GM18870 (cell line): ENCODE measurements around the gene CNTNAP1.
A peak's percentile ranks its signal among the peaks of the same experiment; 100 is the strongest.

Experiments
- ATAC-seq: cut with Tn5 transposase; IDR thresholded peaks from one replicate; pipeline ENCODE4 v1.9.1; 2021; ENCODE audit warnings: moderate library complexity; ENCODE audit not compliant: unreplicated experiment

CNTNAP1 gene

DNA sequence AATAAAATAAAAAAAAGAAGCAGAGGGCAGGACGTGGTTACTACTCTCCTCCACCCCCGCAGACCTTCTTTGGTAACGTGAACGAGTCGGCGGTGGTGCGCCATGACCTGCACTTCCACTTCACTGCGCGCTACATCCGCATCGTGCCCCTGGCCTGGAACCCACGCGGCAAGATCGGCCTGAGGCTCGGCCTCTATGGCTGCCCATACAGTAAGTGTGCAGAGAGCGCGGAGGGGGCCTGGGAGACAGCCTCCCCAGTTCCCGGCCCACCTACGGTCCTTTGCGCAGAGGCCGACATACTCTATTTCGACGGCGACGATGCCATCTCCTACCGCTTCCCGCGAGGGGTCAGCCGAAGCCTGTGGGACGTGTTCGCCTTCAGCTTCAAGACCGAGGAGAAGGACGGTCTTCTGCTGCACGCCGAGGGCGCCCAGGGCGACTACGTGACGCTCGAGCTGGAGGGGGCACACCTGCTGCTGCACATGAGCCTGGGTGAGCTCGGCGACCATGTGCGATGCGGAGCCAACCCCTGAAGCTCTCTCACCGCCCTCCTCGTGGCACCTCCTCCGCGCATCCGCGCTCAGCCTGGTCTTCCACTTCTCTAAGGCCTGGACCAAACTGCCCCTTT, 2.7 kb downstream of the CNTNAP1 start:
- no peak for ATAC-seq

DNA sequence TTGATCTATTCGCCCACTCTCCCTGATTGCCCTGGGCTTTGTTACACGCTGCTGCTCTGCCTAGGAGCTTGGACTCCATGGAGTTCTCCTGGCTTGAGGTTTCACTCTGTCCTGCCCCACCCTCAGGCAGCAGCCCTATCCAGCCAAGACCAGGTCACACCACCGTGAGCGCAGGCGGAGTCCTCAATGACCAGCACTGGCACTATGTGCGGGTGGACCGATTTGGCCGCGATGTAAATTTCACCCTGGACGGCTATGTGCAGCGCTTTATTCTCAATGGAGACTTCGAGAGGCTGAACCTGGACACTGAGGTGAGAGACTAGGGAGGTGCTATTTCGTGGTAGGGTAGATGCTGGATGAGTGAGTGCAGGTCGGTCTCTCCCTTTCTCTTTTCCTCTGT, 3.5 kb downstream of the CNTNAP1 start:
- no peak for ATAC-seq

GRCh38 chr17:42686520-42687128, 4.3 kb downstream of the CNTNAP1 start:
- ATAC-seq, result no peak

- no peak for ATAC-seq
Measured at GRCh38 chr17:42687707-42688320, 5.5 kb downstream of the CNTNAP1 start.

DNA sequence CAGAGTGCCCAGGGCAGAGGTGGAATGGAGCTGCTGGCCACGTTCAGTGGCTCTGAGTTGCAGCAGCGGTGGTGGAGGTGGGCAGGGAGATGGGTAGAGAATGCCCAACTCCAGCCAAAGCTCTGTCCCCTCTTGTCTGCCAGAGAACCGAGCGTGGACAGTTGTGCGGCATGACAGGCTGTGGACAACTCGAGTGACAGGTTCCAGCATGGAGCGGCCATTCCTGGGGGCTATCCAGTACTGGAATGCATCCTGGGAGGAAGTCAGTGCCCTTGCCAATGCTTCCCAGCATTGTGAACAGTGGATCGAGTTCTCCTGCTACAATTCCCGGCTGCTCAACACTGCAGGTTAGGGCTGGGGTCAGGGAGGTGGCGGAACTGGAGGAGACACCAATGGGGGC, 8.3 kb downstream of the CNTNAP1 start:
- no peak for ATAC-seq

DNA sequence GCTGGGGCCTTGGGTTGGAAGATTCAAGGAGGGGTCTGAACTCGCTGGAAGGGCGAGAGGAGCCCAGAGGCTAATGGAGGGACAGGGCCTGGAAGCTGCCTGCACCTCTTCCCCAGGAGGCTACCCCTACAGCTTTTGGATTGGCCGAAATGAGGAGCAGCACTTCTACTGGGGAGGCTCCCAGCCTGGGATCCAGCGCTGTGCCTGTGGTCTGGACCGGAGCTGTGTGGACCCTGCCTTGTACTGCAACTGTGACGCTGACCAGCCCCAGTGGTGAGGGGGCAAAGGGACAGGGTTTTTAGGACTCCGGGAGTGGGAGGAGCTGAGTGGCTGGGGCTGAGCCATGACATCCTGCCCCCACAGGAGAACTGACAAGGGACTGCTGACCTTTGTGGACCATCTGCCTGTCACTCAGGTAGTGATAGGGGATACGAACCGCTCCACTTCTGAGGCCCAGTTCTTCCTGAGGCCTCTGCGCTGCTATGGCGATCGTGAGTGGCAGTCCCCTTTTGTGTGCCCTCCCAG, 8.8 kb downstream of the CNTNAP1 start:
- ATAC-seq, result no peak

DNA sequence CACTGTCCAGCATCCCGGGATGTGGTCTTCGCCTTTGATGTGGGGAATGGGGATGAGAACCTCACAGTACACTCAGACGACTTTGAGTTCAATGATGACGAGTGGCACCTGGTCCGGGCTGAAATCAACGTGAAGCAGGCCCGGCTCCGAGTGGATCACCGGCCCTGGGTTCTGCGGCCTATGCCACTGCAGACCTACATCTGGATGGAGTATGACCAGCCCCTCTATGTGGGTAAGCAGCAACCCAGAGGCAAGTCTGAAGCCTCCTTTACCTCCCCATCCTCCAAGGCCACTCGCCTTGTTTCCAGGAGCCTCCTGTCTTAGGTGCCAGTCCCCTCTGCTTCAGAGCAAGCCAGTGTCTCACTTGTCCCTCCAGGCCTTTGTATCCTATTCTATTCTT, 10.2 kb downstream of the CNTNAP1 start:
- ATAC-seq, result no peak

- ATAC-seq, result no peak
Measured at GRCh38 chr17:42694524-42694923, 12.2 kb downstream of the CNTNAP1 start.

DNA sequence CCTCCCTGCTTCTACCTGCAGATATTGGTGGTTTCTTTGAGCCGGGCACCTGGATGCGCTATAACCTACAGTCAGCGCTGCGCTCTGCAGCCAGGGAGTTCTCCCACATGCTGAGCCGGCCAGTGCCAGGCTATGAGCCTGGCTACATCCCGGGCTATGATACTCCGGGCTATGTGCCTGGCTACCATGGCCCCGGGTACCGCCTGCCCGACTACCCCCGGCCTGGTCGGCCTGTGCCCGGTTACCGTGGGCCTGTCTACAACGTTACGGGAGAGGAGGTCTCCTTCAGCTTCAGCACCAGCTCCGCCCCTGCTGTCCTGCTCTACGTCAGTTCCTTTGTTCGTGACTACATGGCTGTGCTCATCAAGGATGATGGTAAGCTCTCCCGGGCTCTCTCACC, 13.2 kb downstream of the CNTNAP1 start:
- no peak for ATAC-seq

DNA sequence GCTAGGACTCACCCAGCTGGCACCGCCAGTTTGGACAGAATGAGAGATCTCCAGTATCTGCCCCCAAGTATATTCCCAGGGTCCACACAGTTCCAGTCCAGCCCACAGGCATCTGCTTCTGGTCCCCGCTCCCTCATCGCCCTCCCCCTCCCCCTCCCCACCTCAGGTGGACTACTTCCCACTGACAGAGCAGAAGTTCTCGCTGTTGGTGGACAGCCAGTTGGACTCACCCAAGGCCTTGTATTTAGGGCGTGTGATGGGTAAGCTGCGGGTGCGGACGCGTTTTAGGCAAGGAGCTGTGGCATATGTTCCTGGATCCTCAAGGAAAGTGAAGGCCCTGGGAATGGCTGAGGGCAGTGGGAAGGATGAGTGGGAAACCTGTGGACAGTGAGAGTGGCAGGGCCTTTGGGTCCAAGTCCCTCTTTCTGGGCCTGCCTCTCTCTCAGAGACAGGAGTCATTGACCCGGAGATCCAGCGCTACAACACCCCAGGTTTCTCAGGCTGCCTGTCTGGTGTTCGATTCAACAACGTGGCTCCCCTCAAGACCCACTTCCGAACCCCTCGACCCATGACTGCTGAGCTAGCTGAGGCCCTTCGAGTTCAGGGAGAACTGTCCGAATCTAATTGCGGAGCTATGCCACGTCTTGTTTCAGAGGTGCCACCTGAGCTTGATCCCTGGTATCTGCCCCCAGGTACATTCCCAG, 14.9 kb downstream of the CNTNAP1 start:
- no peak for ATAC-seq

DNA sequence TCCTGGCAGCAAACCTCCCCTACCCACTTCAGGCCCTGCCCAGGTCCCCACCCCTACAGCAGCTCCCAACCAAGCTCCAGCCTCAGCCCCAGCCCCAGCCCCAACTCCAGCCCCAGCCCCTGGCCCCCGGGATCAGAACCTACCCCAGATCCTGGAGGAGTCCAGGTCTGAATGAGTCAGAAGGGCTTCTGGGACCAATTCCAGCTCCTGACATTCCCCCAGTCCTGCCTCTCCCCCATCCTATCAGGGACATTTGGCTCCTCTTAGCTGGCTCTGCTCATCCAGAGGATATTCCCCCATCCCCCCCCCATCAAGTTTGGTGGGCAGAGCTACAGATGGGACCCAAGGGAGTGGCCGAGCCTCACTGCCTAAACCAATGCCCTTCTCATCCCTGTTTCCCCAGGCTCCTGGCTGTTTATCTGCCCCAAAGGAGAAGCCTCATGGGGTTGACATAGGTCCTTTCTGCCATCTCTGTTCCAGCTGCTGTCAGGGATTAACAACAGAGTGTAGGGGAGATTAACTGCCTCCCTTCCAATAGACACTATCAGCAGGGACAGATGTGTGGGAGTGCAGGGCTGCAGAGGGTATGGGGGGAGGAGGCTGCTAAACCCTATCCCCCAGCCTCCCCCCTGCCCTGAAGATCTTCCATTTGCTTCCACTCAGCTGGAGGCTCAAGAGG, 16.5 kb downstream of the CNTNAP1 start:
- no peak for ATAC-seq

- ATAC-seq, result no peak
Measured at GRCh38 chr17:42699415-42699740, 17.0 kb downstream of the CNTNAP1 start.

DNA sequence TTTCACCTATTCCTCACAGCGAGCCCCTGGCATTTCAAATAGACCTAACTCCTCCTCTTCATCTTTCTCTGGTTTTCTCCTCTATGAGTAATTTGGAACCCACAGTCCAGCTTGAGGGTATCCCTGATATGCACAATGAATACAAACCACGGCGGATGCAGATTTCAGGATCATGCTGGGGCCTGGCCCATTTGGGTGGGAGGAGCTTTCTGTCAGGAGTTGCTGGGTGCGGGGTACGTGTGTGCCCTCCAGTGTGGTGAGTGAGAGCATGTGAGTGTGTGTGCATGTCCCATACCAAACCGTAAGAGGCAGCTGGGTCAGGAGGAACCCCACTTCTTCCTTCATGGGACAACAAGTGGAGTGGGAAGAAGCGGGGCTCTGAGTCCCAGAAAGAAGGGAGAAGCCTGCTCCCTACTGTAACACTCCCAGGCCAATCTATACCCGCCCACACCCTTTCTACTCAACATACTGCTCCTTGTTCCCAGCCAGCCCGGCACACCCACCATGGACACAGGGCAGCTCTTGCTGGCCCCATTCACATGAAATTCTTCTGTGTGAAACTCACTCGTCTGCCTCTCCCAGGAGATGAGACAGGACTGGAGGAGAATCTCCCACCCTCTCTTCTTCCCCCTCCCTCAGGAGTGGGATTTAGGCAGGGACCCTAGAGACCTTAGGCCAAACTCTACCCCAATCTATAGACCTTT, 18.4 kb downstream of the CNTNAP1 start:
- no peak for ATAC-seq

- ATAC-seq, result no peak
Measured at GRCh38 chr17:42702446-42702845, 20.1 kb downstream of the CNTNAP1 start.

DNA sequence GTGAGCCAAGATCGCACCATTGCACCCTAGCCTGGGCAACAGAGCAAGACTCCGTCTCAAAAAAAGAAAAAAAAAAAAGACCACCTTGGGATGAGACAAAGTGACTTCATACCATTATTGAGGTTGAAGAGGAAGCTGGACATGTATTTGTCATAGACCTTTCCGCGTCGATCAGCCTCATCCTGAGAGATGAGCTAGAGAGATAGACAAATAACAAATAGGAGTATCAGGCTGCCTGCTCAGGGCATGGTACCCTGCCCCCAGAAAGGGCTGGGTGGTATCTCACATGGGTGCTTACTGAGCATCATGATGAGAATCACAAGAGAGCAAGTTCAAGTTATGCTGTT, 22.1 kb downstream of the CNTNAP1 start:
- peak; percentile 26 for ATAC-seq

DNA sequence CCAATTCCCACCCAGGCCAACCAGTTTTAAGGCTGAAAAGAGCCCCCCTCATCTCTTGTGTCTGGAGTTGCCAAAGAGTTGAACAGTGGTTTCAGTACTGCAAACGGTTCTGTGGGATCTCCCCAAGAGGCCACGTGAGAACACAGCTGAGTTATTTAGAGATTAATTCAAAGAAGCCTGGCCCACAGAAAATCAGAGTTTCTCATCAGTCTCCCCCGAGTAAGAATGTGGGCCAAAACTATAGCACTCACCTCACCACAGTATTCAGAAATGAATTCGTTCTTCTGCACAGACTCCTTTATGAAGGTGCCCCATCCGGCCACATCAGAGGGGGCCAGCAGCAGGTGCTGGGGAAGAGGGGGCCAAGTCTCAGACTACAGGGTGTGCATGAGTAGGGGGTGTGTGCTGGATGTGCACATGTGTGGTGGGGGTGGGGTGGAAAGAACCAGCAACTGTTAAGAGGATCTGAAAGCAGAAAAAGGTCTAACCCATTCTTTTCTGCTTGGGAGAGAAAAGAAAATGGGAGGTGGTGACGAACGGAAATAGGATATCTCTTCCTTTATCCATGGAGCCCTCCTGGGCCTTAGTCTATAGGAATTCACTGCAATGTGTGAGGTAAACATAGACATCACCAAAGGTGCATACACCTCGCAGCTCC, 22.6 kb downstream of the CNTNAP1 start:
- peak; percentile 67 for ATAC-seq

DNA sequence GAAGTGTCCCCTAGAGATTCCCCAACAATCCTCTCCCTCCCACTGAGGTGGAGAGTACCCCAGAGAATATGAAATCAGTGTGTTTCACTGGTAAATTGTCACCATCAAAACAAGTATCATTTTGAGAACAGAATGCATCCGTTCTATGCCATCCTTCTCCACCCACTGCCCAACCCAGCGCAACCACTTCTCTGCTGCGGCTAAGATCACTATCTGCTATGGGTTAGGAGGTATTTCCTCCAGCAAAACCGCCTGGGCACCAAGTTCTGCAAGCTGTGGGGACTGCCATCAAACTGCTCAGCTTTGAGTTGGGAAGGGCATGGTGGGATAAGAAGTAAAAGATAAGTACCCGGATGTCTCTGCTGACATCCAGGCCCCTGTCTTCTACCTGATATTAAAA, 24.4 kb downstream of the CNTNAP1 start:
- no peak for ATAC-seq

- ATAC-seq, result no peak
Measured at GRCh38 chr17:42708588-42708987, 26.3 kb downstream of the CNTNAP1 start.

DNA sequence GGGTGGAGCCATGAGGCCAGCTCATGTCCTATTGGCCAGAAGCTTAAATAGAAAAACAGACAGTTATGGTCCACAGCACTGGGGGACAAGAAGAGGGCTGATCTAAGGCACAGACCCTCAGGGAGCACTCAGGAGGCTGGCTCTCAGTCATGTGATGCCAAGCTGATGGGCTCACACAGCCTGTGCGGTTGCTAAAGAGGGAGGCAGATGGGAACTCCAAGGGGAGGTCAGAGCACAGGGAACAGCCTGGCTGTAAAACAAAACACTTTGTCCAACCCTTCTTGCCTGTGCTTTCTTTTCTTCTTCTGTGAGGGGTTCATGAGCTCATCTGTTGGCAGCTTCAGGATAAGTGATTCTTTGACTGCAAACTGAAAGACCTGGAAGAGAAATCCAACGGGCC, 27.2 kb downstream of the CNTNAP1 start:
- ATAC-seq, result no peak

DNA sequence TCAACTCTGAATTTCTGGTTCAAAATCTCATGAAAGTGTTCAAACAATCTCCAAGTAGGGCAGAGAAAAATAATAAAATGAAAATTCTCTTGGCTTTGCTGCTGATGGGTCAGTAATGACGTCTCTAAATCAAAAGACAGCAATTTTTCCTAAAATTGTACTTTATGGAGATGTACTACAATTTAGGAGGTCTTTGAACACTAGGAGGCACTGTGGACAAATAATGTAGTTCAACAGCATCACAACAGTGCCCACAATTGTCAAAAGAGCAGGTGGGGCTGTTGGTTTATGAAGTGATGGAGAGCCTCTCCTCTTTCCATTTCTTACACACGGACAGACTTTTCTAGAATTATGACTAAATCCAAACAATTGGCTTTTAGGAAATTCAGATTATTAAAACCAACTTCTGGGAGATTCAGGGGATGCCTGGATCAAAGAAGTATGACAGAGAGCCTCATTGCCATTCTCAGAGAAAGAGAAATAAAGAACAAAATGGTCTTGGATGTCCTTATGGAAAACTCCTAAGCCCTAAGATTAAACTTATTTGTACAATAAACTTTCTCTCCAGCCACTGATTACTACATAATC, 38.8 kb downstream of the CNTNAP1 start:
- no peak for ATAC-seq
